OCI-LY7 (cell line): ENCODE measurements around the gene PRSS38. TPM values are rescaled to one million over a fixed set of nuclear protein-coding genes. Genes with fewer than 3 reads are reported as not detected.

Source experiments
- BruUV-seq: library from RNA; stranded (reverse); fragments of 400-500 nt; replicated peaks from 2 replicates; lab custom pipeline; 2021; lab: Mats Ljungman, UMichigan
- CTCF ChIA-PET: fragments of 300-600 bp; sonication (Branson Sonifier 250); formaldehyde crosslinking; loops from one replicate; lab custom pipeline; 2022; ENCODE audit warnings: antibody characterized with exemption; ENCODE audit not compliant: unreplicated experiment; lab: Charles Lee
- POLR2A ChIA-PET: fragments of 300-600 bp; sonication (Branson Sonifier 250); formaldehyde crosslinking; loops from one replicate; lab custom pipeline; 2022; ENCODE audit warnings: antibody characterized with exemption; lab: Charles Lee
- DNase-seq: peaks from one replicate; pipeline ENCODE4 v3.0.0-alpha.2; 2015; ENCODE audit warnings: low spot score
- H2AFZ ChIP-seq: fragments of 200-600 bp; sonication (generic), shearing (Covaris generic); 2 replicates; pipeline ENCODE4 v1.6.1; 2014; ENCODE audit warnings: mild to moderate bottlenecking, antibody characterized with exemption, low read length, moderate library complexity
- H3K27ac ChIP-seq: fragments of 200-600 bp; sonication (generic); 2 replicates; pipeline ENCODE4 v1.5.1; 2014; ENCODE audit warnings: mixed run types, low read depth, mild to moderate bottlenecking, moderate library complexity, low read length, inconsistent platforms; ENCODE audit not compliant: poor library complexity, severe bottlenecking
- H3K36me3 ChIP-seq: fragments of 200-600 bp; sonication (generic); 2 replicates; pipeline ENCODE4 v1.6.1; 2014; ENCODE audit warnings: mild to moderate bottlenecking, antibody characterized with exemption, low read length, moderate library complexity, mixed read lengths; ENCODE audit not compliant: insufficient read depth
- H3K4me1 ChIP-seq: fragments of 200-600 bp; sonication (generic); 2 replicates; pipeline ENCODE4 v1.5.1; 2014; ENCODE audit warnings: mild to moderate bottlenecking, low read length; ENCODE audit not compliant: insufficient read depth, poor library complexity, severe bottlenecking
- H3K4me2 ChIP-seq: fragments of 200-600 bp; sonication (generic); 2 replicates; pipeline ENCODE4 v1.6.1; 2014; ENCODE audit warnings: mild to moderate bottlenecking, low read length
- H3K4me3 ChIP-seq: fragments of 200-600 bp; sonication (generic); 2 replicates; pipeline ENCODE4 v1.5.1; 2014; ENCODE audit warnings: mild to moderate bottlenecking, low read depth, low read length; ENCODE audit not compliant: poor library complexity, severe bottlenecking
- H3K79me2 ChIP-seq: fragments of 200-600 bp; sonication (generic); 2 replicates; pipeline ENCODE4 v1.6.1; 2016; ENCODE audit warnings: low read depth, mild to moderate bottlenecking, low read length, moderate library complexity, mixed read lengths; ENCODE audit not compliant: insufficient read depth
- H3K9me2 ChIP-seq: fragments of 200-600 bp; sonication (generic); 2 replicates; pipeline ENCODE4 v1.6.1; 2016; ENCODE audit warnings: mild to moderate bottlenecking, low read length, mixed read lengths; ENCODE audit not compliant: insufficient read depth
- H3K9me3 ChIP-seq: fragments of 200-600 bp; sonication (generic); 2 replicates; pipeline ENCODE4 v1.6.1; 2014; ENCODE audit warnings: mild to moderate bottlenecking, mixed run types, low read length, mixed read lengths
- H4K20me1 ChIP-seq: fragments of 200-600 bp; sonication (generic); 2 replicates; pipeline ENCODE4 v1.6.1; 2014; ENCODE audit warnings: mild to moderate bottlenecking, antibody characterized with exemption, low read length, moderate library complexity, mixed read lengths; ENCODE audit not compliant: insufficient read depth
- EZH2phosphoT487 ChIP-seq: fragments of 200-600 bp; sonication (generic); IDR thresholded peaks from 2 replicates; pipeline ENCODE4 v1.6.1; 2018; ENCODE audit warnings: low read depth, borderline replicate concordance, mild to moderate bottlenecking, mixed run types, antibody characterized with exemption, low read length, moderate library complexity, mixed read lengths
- intact Hi-C: fragments of 100-400 bp; cut with micrococcal nuclease; formaldehyde crosslinking; loops from one replicate; pipeline ENCODE4 v1.10.0; 2022; ENCODE audit not compliant: unreplicated experiment
- total RNA-seq, 2 experiments: library from RNA; depleted of rRNA in 1 of 2; stranded (reverse); fragments of >200 nt in 1 of 2; shearing (Covaris generic) in 1 of 2; gene quantifications; 2 replicates each; pipeline ENCODE4 v1.2.3, GENCODE V29; 2014 to 2022
- TF ChIP-seq, protein P1 (sequence below): fragments of 200-600 bp; sonication (generic); conservative IDR thresholded peaks from 2 replicates; pipeline ENCODE4 v1.5.1; 2014; ENCODE audit warnings: mild to moderate bottlenecking, antibody characterized with exemption, low read length, moderate library complexity, mixed read lengths

The PRSS38 gene
- total RNA-seq, 2 experiments from 2014 or later: not detected

DNA sequence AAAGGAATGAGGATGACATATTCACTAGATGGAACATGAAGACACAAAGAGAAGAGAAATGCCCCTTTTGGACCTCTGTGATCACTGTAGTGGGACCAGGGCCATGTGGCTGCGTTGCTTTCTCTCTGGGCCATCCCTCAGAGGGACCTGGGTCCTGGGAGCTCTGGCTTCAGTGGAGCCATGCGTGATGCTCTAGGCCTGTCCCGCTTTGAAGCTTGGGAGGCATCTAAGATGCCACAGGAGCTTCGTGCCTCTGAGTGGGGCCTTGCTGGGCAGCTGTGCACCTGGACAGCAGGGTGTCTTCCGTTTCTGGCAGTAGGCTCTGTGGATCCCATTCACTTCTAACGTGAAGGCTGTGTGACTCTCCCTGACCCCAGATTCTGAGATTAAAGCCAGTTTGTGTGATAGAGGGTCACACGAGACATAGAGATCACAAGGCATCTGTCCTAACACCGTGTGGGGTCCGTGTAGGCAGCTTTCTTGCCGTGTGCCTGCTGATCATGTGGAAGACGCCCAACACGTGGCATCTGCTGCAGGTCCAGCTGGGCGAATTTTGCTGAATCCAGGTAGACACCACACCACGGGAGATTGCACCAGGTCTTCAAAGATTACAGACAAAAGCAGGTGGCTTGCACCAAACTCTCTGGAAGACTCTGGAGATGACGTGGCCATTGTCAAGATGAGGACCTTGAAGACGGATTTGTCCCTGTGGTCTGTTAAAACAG is 17.2 kb upstream of the PRSS38 start:
- Histone ChIP-seq H3K79me2 (no peaks in the 10 kb centered on the region), H3K4me1 (no peaks in the 10 kb centered on the region), H3K36me3 (no peaks in the 10 kb centered on the region), H2AFZ (no peak overlapping the region), H3K27ac (no peak overlapping the region), H3K4me3 (no peak overlapping the region), H3K9me3 (no peaks in the 10 kb centered on the region), H4K20me1 (no peaks in the 10 kb centered on the region), H3K9me2 (no peaks in the 10 kb centered on the region), H3K4me2 (no peak overlapping the region)
- TF ChIP-seq, protein P1, sequence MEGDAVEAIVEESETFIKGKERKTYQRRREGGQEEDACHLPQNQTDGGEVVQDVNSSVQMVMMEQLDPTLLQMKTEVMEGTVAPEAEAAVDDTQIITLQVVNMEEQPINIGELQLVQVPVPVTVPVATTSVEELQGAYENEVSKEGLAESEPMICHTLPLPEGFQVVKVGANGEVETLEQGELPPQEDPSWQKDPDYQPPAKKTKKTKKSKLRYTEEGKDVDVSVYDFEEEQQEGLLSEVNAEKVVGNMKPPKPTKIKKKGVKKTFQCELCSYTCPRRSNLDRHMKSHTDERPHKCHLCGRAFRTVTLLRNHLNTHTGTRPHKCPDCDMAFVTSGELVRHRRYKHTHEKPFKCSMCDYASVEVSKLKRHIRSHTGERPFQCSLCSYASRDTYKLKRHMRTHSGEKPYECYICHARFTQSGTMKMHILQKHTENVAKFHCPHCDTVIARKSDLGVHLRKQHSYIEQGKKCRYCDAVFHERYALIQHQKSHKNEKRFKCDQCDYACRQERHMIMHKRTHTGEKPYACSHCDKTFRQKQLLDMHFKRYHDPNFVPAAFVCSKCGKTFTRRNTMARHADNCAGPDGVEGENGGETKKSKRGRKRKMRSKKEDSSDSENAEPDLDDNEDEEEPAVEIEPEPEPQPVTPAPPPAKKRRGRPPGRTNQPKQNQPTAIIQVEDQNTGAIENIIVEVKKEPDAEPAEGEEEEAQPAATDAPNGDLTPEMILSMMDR: no peak
- no peak for TF ChIP-seq EZH2phosphoT487
- no peak for DNase-seq
- intact Hi-C loops: no loop called here
- no TSS peak for BruUV-seq
- ChIA-PET POLR2A (no interaction called here), CTCF (no interaction called here)

- ChIA-PET POLR2A (no interaction called here), CTCF (no interaction called here)
- no peaks in the 10 kb centered on the region for H3K9me3 ChIP-seq
Measured at GRCh38 chr1:227799756-227800155, 15.7 kb upstream of the PRSS38 start.

More at GRCh38 chr1:227799756-227800155, 15.7 kb upstream of the PRSS38 start:
- DNase-seq: no peak
- BruUV-seq: no TSS peak
- Histone ChIP-seq H3K27ac (no peak overlapping the region), H4K20me1 (no peaks in the 10 kb centered on the region), H3K36me3 (no peaks in the 10 kb centered on the region), H2AFZ (no peak overlapping the region), H3K4me1 (no peaks in the 10 kb centered on the region), H3K4me3 (no peak overlapping the region), H3K9me2 (no peaks in the 10 kb centered on the region), H3K4me2 (no peak overlapping the region), H3K79me2 (no peaks in the 10 kb centered on the region)
- intact Hi-C loops: no loop called here
- TF ChIP-seq, protein P1: no peak
- TF ChIP-seq EZH2phosphoT487: no peak
